CD4-positive, alpha-beta T cell treated with Interleukin-12 subunit alpha and Interleukin-12 subunit beta, for 1 hour (primary cell): Measurements from ENCODE around the gene ZNF503.

Experiments used
- DNase-seq: peaks from one replicate; pipeline ENCODE4 v3.0.0-alpha.2; 2020

Gene ZNF503

DNA sequence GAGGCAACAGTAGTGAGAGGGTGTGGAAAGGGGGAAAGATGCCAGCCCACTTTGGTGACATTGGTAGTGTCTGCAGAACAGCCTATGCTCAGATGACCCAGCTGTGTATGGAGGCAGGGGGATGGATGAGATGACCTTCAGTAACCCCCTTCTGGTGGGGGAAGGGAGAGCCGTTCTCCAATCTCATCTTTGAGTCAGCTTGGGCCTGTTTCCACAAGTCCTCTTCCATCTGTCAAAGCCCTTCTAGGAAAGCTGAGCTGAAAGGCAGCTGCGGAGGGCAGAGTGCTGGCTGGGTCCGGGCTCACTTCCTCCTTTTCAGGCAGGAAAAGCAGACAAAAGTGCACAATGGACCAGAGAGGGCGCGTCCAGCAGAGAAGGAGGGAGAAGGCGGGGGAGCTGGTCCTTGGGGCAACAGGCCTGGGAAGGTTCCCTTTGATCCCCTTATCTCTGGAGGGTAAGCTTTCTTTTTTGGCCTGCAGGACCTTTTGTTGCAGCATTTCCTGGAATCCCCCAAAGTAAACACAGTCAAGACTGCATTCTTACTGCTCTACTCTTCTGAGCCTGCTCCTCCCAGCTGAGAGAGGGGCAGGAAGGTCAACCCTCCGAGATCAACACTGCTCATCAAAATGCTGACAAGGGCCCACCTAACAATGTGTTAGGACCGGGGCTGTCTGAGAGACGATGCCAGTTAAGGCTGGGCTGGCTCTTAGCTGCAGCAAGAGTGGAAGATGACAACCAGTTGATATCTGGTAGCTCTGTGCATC is 28.6 kb upstream of the ZNF503 start:
- DNase-seq, result no peak

DNA sequence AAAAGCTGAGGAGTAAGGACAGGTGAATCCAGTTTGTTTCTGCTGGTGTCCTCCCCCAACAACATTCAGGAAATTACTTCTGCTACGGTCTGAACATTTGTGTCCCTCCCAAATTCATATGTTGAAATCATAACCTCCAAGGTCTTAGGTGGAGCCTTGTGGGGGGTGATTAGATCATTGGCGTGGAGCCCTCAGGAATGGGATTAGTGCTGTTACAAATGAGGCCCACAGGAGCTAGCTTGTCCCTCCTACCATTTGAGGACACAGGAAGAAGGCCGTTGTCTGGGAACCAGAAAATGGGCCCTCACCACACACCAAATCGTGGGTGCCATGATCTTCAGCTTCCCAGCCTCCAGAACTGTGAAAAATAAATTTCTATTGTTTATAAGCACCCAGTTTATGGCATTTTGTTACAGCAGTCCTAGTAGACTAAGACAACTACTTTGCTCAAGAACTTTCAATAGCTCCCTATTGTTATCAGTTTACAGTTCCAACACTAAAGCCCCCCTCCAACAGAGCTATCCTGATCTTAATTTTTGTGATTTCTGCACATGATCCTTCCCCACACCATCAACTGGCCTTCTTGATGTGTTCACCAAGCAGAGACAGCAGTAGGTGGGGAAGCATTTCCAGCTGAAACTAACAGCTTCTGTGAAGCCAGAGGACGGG is 27.7 kb upstream of the ZNF503 start:
- DNase-seq, result no peak

DNA sequence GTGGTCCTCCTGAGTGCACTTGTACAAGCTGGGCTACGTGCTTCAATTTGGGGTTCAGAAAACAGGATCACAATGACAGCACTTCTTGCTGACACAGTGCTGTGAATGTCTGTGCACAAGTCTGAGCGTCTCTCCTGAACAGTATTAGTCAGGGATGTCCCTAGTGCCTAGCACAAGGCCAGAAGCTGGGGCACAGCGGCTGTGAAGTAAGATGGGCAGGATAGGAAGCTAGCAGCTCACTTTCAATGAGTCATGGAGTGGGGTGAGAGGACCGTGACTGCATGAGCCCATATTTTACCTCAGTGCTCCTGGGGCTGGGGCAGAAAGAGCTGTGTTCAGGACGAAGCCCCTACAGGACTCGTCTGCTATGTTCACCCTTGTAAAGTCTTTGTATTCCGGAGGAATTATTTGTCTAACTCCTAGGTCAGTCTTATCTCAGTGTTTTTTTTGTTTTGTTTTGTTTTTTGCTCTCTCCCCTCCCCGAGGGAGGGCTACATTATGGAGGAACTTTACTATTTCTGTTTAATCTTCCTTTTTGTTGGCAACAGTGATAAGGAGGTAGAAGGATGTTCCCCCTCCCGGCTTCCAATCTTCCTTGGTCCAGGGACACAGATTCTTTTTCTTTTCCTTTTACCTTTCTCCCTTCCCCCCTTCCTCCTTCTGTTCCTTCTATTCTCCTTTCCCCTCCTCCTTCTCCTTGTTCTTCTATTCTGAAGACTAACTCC is 27.0 kb upstream of the ZNF503 start:
- DNase-seq, result no peak

DNA sequence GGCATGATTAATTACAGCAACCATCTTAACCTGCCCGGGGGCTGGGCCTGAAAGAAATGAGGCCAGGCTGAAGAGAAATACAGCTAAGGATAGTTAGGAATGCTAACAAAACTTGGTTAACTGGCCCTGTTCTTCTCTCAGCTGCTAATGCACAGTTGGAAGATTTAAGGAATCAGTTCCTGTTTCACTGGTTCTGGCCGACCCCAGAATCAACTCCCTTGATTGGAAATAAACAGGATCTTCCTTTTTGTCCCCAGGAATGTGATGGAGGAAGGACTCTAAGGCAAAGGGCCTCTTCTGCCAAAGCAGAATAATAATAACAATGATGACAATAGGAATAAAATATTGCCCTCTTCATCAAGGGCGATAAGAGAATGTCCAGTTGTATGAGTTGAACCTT is 26.4 kb upstream of the ZNF503 start:
- no peak for DNase-seq

DNA sequence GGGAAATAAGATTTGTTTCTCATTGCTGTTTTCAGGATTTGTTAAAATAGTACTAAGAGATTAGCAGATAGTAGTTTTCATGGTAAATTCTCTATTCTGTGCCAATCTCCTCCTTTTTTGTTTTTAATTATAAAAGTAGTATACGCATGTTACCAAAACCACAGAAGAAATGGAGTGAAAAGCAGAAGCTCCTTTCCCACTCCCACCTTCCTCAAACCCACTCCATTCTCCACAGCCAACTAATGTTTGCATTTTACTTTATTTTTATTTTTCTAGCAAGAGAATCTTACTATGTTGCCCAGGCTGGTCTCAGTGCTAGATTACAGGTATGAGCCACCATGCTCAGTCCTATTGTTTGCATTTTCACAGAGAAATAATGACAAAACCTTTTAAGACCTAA is 25.3 kb upstream of the ZNF503 start:
- DNase-seq, result no peak

DNA sequence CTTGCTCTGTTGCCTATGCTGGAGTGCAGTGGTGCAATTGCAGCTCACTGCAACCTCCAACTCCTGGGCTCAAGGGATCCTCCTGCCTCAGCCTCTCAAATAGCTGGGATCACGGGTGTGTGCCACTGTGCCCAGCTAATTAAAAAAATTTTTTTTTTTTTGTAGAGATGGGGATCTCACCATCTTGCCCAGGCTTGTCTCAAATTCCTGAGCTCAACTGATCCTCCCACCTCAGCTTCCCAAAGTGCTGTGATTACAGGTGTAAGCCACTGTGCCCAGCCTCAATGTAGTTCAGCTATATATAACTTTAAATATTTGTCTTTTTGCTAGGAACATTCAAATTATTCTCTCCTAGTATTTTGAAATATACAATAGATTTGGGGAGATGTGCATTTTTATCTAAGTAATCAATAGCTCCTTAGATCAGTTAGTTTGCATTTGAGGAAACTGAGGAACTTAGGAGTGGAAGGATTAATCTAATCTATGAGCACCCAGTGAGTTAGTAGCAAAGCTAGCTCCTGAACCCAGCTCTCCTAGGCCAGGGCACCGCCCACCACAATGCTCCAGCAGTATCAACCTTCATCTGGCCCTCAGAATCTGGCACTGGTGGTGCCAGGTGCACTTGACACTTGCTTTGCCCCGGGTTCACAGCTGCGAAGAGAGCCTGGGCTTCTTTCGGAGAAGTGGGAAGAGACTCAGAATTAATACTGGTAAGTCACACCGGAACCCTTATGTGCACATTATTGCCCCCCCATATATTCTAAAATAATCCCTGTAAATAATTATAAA is 23.9 kb upstream of the ZNF503 start:
- no peak for DNase-seq

DNA sequence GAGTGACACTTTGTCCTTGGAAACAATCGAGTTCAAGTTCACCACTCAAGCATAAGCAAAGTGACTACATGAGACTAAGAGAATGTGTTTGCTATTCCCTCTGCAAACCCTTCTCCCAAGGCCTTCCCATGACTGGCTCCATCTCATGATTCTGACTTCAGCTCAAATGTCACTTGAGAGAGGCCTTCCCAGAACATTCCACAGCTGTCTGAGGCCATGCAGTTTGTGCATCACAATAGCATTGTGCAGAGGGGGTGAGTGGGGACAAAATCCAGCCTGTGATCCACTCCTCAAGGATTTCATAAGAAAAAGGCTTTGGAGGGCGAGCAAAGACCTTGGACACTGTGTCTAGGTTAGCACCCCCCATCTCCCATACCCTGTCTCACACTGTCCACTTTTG is 23.0 kb upstream of the ZNF503 start:
- no peak for DNase-seq

DNA sequence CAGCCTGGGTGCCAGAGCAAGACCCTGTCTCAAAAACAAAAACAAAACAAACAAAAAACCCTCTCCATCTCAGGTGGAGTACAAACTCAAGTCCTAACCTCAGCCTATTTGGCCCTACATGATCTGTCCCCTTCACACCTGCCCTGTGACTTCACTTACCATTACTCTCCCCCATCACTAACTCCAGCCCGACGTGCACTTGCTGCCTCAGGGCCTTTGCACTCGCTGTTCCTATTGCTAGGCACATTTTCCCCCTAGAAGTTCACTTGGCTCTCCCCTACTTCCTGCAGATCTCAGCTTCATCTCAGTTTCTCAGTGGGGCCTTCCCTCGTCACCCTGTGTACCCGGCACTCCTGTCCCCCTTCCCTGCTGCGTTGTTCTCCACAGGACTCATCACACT is 21.3 kb upstream of the ZNF503 start:
- DNase-seq, result no peak

DNA sequence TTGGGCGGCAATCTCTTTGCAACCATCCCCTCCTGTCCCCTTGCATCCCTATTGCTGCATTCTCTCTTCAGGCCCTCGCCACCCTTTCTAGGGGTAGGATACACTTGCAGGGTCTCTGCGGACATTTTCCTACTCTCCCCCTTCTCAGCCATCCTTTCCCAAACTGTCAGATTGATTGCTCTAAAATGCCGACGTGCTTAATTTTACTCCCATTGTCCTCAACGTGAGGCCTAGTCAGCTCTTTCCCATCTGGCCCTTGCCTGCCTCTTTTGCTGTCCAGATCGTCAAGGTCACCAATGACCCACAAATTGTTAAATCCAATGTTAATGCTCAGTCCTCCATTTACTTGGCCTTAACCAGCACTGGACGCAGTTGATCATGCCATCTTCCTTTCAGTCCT is 17.1 kb upstream of the ZNF503 start:
- DNase-seq, result no peak

DNA sequence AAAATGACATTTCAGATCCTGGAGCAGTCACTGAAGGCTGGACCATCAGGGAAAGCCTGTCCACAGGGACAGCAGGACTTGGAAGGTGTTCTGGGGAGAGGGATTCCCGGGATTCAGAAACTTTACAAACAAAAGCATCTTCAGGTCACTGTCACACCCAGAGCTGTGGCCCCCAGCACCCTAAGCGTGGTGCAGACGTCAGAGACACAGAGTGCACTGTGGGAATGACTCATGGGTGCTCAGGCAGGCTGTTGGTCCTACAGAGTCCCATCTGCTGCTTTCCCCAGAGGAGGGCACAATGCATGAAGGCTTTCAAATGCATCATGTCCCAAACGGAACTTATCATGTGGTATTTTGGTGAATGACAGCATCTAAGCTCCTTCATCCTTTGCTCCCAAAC is 16.7 kb upstream of the ZNF503 start:
- DNase-seq, result no peak

DNA sequence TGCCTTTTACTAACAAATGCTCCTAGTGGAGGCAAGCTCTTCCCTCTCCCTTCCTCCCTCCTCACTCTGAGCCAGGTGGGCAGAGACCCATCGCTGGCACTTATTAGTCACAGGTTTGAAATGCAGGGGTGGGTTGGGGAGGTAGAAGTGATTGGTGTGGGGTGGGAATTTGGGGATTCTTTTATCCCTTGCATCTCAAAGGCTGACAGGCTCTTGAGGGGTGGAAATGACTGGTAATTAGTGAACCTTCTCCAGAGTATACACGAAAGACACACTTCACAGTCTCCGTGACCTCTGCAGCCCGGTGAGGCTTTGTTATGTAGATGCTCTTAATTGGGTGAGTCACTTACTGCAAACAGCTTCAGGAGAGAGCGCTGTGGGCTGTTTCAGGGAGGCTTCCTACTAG is 16.0 kb upstream of the ZNF503 start:
- DNase-seq, result no peak

DNA sequence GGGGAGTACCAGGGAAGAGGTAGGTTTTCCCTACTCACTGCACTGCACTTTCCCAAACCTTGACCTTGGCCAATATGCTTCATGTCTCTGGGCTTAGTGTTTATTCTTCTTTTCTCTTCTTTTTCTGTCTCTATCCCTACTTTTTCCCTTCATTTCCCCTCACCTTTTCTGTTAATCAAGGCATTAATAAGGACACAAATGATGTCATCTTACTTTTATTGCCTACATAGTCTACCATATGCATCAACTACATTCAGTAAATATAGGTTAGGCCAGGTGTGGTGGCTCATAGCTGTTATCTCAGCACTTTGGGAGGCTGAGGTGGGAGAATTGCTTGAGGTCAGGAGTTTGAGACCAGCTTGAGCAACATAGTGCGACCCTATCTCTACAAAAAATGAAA is 13.0 kb upstream of the ZNF503 start:
- DNase-seq, result no peak

DNA sequence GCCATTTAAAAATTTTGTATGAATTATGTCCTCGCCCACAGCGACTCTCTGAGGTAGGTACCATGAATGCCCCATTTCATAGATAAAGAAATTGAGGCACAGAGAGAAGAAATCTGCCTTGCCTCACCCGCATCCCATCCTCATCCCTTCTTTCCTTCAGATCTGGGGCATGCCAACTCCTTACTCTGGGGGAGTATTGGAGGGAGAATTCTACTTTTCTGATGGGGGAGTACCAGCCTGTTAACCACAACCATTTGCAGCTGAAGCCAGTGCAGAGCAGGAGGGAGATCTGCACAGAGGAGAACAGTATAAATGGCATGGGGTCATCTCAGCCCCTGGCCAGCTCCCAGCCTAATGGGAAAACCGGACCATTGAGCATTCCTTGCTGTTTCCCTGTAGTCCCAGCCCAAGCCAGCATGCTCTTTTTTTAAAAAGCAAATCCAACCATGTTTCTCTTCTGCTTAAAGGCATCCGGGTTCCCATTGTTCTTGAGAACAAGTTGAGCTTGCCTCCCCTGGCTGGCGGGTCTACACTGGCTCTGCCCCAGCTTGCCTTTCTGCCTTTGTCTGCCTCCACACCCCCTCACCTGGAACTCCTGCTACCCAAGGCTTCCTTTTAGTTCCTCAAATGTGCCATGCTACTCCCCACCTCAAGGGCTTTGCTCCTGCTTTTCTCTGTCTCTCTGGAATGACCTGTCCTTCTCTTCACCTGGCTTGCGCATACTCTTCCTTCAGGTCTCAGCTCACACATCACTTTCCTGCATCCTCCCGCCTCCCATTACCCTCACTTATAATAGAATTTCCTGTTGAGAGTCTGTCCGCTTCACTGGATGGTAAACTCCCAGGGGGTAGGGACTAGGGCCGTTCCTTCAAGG is 8.8 kb upstream of the ZNF503 start:
- no peak for DNase-seq

DNA sequence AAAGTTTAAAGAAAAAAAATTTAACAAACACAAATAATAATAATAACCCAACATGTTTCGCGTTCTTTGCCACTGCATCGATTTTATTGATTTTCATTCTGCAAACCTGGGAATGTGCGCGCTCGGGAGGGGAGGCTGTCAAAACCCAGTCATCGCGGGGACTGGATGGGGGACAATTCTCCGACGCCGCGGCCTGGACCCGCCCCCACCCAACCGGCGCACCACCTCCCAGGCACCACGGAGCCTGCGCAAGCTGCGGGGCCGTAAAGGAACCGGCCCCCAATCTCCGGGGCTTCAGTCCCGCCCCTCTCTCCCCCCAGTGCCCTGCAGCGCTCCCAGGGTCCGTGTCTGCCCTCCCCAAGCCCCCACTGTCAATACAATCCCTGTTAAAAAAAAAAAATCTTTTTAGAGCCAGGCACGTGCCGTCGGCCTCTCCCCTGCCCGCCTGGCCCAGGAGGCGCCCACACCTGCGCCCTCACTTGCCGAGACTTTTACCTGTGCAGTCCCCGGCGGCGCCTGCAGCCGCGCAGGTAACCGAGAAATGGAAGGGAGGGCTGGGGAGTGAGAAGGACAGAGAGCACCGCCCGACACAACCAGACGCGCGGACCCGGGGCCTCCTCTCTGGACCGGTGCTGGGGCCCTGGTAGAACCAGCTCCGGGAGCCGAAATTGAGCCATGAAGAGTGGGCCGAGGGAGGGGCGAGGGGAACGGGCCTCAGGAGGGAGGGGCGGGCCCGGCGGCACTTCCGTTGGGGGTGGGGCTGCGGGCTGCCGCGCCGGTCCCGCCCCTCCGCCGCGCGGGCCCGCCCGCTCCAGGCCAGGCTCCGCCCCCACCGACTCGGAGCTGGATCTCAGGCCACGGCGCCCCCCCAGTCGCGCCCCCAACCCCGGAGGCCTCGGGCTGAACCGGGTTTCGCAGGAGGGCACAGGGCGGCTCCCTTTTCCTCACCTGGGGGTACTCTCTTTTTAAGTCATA is 7.6 kb upstream of the ZNF503 start:
- DNase-seq, result no peak

DNA sequence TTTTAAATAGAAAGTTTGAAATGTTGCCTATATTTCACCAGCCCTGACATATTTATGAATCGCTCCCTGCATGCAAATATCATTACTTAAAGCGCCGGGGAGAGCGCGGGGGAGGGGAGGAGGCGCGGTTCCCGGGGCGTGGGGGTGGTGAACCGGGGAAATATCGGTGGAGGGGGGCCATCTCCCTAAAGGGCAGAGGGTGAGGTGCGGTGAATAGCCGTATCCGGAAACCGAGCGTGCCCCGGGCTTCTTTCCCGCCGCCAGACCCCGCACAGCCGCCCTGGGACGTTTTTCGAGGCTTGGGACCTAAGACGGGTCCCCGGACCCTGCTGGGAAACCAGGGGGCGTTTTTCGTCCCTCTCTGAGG is 6.9 kb upstream of the ZNF503 start:
- no peak for DNase-seq

DNA sequence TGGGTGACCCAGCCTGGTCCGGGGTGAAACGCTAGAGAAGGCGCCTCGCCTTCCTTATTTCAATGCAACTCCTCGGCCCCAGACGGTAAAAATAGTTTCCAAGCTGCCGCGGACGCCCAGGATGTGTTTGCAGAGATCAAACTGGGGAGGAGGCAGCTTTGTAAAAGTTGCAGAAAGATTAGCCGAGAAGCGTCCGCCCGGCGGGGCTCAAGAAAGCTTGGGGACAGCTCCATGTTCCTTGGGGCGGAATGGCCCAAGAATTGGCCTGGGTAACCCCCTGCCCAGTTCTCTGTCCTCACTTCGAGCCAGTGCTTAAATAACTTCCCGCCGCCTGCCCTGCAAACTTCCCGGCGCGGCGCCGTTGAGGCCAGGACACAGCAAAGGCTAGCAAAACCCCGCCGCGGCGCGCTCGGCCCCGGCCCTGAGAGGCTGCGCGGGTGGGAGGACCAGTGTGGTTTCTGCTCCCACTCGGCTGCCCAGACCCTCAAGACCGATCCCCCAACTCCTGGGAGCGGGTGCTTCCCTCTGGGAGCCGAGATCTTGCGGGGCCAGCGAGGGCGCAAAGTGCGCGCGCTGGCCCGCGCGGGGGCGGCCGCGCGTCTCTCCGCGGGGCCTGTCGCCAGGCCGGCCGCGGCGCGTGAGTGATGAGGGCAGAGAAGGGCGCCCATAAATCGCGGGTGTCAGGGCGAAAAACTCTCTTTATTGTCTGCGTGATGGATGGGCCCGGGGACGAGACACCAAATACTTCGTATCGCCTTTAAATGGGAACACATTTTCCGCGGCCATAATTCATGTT is 6.3 kb upstream of the ZNF503 start:
- DNase-seq, result no peak

DNA sequence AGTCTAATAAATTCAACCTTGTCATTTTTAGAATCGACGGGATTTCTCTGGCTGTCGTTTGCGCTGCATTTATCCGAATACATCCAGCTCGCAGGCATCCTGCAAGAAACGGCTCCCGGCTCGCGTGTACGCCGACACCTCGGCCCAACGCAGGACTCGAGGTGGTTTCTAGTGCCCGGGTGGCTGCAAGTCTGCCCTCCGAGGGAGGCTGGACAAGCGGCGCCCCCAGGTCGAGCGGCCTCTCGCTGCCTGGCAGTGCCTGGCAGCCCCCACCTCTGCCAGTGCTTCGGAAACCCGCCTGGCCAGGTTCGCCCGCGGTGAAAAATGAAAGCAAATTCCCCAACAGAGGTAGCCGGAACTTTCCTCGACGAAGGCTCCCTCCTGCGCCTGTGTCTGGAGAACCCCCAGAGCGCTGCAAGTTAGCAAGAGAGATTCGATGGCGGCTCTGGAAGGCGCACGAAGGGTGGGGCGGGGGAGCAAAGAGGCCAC is 5.7 kb upstream of the ZNF503 start:
- DNase-seq, result no peak

DNA sequence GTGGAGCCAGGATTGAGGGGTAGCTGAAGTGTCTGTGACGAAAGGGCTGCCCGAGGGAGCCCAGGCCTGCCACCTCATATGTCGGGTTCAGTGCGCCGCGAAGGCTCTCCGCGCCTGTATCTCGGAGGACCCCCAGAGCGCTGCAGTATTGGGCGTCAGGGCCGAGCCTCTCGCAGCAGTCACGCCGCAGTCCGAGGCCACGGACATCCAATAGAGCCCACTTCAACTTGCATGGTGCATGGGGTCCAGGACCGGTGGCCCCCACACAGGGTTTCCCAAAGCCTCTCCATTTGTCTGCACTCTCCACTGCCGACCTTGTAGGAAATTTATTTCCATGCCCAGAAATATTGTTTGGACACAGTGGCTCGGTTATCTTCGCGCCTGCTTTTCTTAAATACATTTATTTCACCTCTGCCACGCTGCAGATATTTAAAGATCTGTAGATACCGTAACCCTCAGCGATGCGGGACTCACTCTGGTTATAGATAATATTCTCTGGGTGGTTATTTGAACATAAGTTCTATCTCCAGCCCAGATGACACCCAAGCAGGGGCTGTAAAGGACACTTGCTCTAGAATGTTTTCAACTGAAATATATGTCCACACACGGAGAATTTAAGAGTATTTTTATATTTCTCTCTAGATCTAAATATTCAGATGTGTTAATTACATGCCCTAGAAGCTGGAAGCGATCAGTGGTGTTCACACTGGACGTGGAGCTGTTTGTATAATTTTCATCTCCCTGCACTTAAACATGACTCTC is 5.1 kb upstream of the ZNF503 start:
- no peak for DNase-seq
